Measurements from ENCODE around the gene SRGAP1.

Gene SRGAP1

GRCh38 chr12:63922474-63922873, 78.0 kb downstream of the SRGAP1 start:
- H3K4me3 ChIP-seq (ENCODE audit: low read depth, low read length), result no peak overlapping the region
- no peak for DNase-seq (ENCODE audit: low read depth)

GRCh38 chr12:63924781-63925180, 80.3 kb downstream of the SRGAP1 start:
- H3K4me3 ChIP-seq (ENCODE audit: low read depth, low read length), result no peak overlapping the region
- DNase-seq (ENCODE audit: low read depth), result no peak

- H3K4me3 ChIP-seq (ENCODE audit: low read depth, low read length), result no peak overlapping the region
- DNase-seq (ENCODE audit: low read depth), result no peak
These were observed 83.0 kb downstream of the SRGAP1 start for GRCh38 chr12:63927511-63927910.

GRCh38 chr12:63928305-63928704, 83.8 kb downstream of the SRGAP1 start:
- DNase-seq (ENCODE audit: low read depth), result no peak
- H3K4me3 ChIP-seq (ENCODE audit: low read depth, low read length), result no peak overlapping the region

- DNase-seq (ENCODE audit: low read depth), result no peak
- H3K4me3 ChIP-seq (ENCODE audit: low read depth, low read length), result no peak overlapping the region
These were observed 84.9 kb downstream of the SRGAP1 start for GRCh38 chr12:63929426-63929825.

GRCh38 chr12:63930971-63931370, 86.5 kb downstream of the SRGAP1 start:
- DNase-seq (ENCODE audit: low read depth), result no peak
- H3K4me3 ChIP-seq (ENCODE audit: low read depth, low read length), result no peak overlapping the region

- no peak overlapping the region for H3K4me3 ChIP-seq (ENCODE audit: low read depth, low read length)
- DNase-seq (ENCODE audit: low read depth), result no peak
These were observed 87.2 kb downstream of the SRGAP1 start for GRCh38 chr12:63931703-63932102.

- H3K4me3 ChIP-seq (ENCODE audit: low read depth, low read length), result no peak overlapping the region
- DNase-seq (ENCODE audit: low read depth), result no peak
These were observed 90.4 kb downstream of the SRGAP1 start for GRCh38 chr12:63934936-63935335.

- H3K4me3 ChIP-seq (ENCODE audit: low read depth, low read length), result no peak overlapping the region
- no peak for DNase-seq (ENCODE audit: low read depth)
These were observed 90.9 kb downstream of the SRGAP1 start for GRCh38 chr12:63935361-63935760.

- DNase-seq (ENCODE audit: low read depth), result no peak
- H3K4me3 ChIP-seq (ENCODE audit: low read depth, low read length), result no peak overlapping the region
These were observed 93.1 kb downstream of the SRGAP1 start for GRCh38 chr12:63937378-63938316.

- no peak overlapping the region for H3K4me3 ChIP-seq (ENCODE audit: low read depth, low read length)
- no peak for DNase-seq (ENCODE audit: low read depth)
These were observed 96.0 kb downstream of the SRGAP1 start for GRCh38 chr12:63940310-63941005.

- no peak for DNase-seq (ENCODE audit: low read depth)
- H3K4me3 ChIP-seq (ENCODE audit: low read depth, low read length), result no peak overlapping the region
These were observed 96.8 kb downstream of the SRGAP1 start for GRCh38 chr12:63941166-63941800.

GRCh38 chr12:63941879-63942278, 97.4 kb downstream of the SRGAP1 start:
- DNase-seq (ENCODE audit: low read depth), result no peak
- H3K4me3 ChIP-seq (ENCODE audit: low read depth, low read length), result no peak overlapping the region

- no peak overlapping the region for H3K4me3 ChIP-seq (ENCODE audit: low read depth, low read length)
- DNase-seq (ENCODE audit: low read depth), result no peak
These were observed 98.2 kb downstream of the SRGAP1 start for GRCh38 chr12:63942464-63943241.

GRCh38 chr12:63944034-63944579, 99.6 kb downstream of the SRGAP1 start:
- H3K4me3 ChIP-seq (ENCODE audit: low read depth, low read length), result no peak overlapping the region
- DNase-seq (ENCODE audit: low read depth), result no peak

GRCh38 chr12:63944586-63945228, 100.2 kb downstream of the SRGAP1 start:
- no peak for DNase-seq (ENCODE audit: low read depth)
- no peak overlapping the region for H3K4me3 ChIP-seq (ENCODE audit: low read depth, low read length)

- DNase-seq (ENCODE audit: low read depth), result no peak
- no peak overlapping the region for H3K4me3 ChIP-seq (ENCODE audit: low read depth, low read length)
These were observed 101.3 kb downstream of the SRGAP1 start for GRCh38 chr12:63945777-63946176.

GRCh38 chr12:63948211-63948610, 103.7 kb downstream of the SRGAP1 start:
- H3K4me3 ChIP-seq (ENCODE audit: low read depth, low read length), result no peak overlapping the region
- no peak for DNase-seq (ENCODE audit: low read depth)

- no peak for DNase-seq (ENCODE audit: low read depth)
- H3K4me3 ChIP-seq (ENCODE audit: low read depth, low read length), result no peak overlapping the region
These were observed 105.4 kb downstream of the SRGAP1 start for GRCh38 chr12:63949902-63950301.
